GM23338 (cell line): ENCODE data around the gene CABLES2. TPM values are rescaled to one million over a fixed set of nuclear protein-coding genes. Genes with fewer than 3 reads are reported as not detected.

ENCODE experiments used
- ATAC-seq: fragments of 200-7000 bp; cut with Tn5 transposase; 3 replicates; pipeline ENCODE4 v1.9.1; 2020
- DNase-seq: peaks from one replicate; pipeline ENCODE4 v3.0.0-alpha.2; 2015; ENCODE audit warnings: low spot score
- H2AFZ ChIP-seq: fragments of 200-600 bp; sonication (generic); 2 replicates; pipeline ENCODE4 v1.8.0; 2016; ENCODE audit warnings: antibody characterized with exemption, mild to moderate bottlenecking, moderate library complexity
- H3F3A ChIP-seq: fragments of 200-600 bp; sonication (generic); replicated peaks from 2 replicates; pipeline ENCODE4 v1.8.0; 2017; ENCODE audit warnings: antibody characterized with exemption, mixed run types, low read depth
- H3K27ac ChIP-seq: fragments of 200-600 bp; sonication (generic); 2 replicates; pipeline ENCODE4 v1.6.1; 2016; ENCODE audit warnings: low read depth
- H3K27me3 ChIP-seq: fragments of 200-600 bp; sonication (generic); 2 replicates; pipeline ENCODE4 v1.8.0; 2016; ENCODE audit warnings: mild to moderate bottlenecking, mixed run types, moderate library complexity; ENCODE audit not compliant: insufficient read depth
- H3K36me3 ChIP-seq: fragments of 200-600 bp; sonication (generic); 2 replicates; pipeline ENCODE4 v1.8.0; 2016; ENCODE audit warnings: mild to moderate bottlenecking; ENCODE audit not compliant: insufficient read depth
- H3K4me1 ChIP-seq: fragments of 200-600 bp; sonication (generic); 2 replicates; pipeline ENCODE4 v1.8.0; 2016; ENCODE audit warnings: mild to moderate bottlenecking, moderate library complexity; ENCODE audit not compliant: insufficient read depth
- H3K4me2 ChIP-seq: fragments of 200-600 bp; sonication (generic); 2 replicates; pipeline ENCODE4 v1.7.1; 2017; ENCODE audit warnings: mixed run types
- H3K4me3 ChIP-seq: fragments of 200-600 bp; sonication (generic); 2 replicates; pipeline ENCODE4 v1.6.1; 2016; ENCODE audit warnings: mixed run types
- H3K79me2 ChIP-seq: fragments of 200-600 bp; sonication (generic); replicated peaks from 2 replicates; pipeline ENCODE4 v1.8.0; 2017; ENCODE audit warnings: mild to moderate bottlenecking; ENCODE audit not compliant: insufficient read depth
- H3K9me2 ChIP-seq: fragments of 200-600 bp; sonication (generic); 2 replicates; pipeline ENCODE4 v1.8.0; 2017; ENCODE audit not compliant: insufficient read depth
- H4K20me1 ChIP-seq: fragments of 200-600 bp; sonication (generic); replicated peaks from 2 replicates; pipeline ENCODE4 v1.8.0; 2017; ENCODE audit warnings: mild to moderate bottlenecking; ENCODE audit not compliant: insufficient read depth
- H3K27ac Mint-ChIP-seq: 2 replicates; pipeline ENCODE4 v1.8.0; 2020; ENCODE audit warnings: inconsistent platforms, mild to moderate bottlenecking, moderate library complexity, mixed read lengths
- H3K27me3 Mint-ChIP-seq: 3 replicates; pipeline ENCODE4 v1.8.0; 2022; ENCODE audit warnings: low read depth, mild to moderate bottlenecking, moderate library complexity, mixed read lengths, inconsistent platforms; ENCODE audit not compliant: insufficient read depth, poor library complexity
- H3K36me3 Mint-ChIP-seq: 3 replicates; pipeline ENCODE4 v1.8.0; 2021; ENCODE audit warnings: low read depth, mild to moderate bottlenecking, inconsistent platforms, moderate library complexity, mixed read lengths
- H3K4me1 Mint-ChIP-seq: 3 replicates; pipeline ENCODE4 v1.8.0; 2020; ENCODE audit warnings: mild to moderate bottlenecking, inconsistent platforms, mixed read lengths
- H3K4me3 Mint-ChIP-seq: 3 replicates; pipeline ENCODE4 v1.8.0; 2021; ENCODE audit warnings: moderate library complexity, mild to moderate bottlenecking, inconsistent platforms, mixed read lengths
- H3K9me3 Mint-ChIP-seq: 3 replicates; pipeline ENCODE4 v1.8.0; 2020; ENCODE audit warnings: moderate library complexity, mild to moderate bottlenecking, inconsistent platforms, mixed read lengths
- CREB1 ChIP-seq: fragments of 250-450 bp; sonication (Bioruptor Pico); IDR thresholded peaks from 2 replicates; pipeline ENCODE4 v1.5.0; 2020; ENCODE audit warnings: low read depth, mild to moderate bottlenecking, moderate library complexity
- ETS1 ChIP-seq: IDR thresholded peaks from 2 replicates; pipeline ENCODE4 v1.6.1; 2016; ENCODE audit warnings: antibody characterized with exemption
- EZH2 ChIP-seq: fragments of 200-600 bp; sonication (generic); IDR thresholded peaks from one replicate; pipeline ENCODE4 v1.8.0; 2017; ENCODE audit warnings: antibody characterized with exemption, mild to moderate bottlenecking, low read depth; ENCODE audit not compliant: unreplicated experiment
- EZH2phosphoT487 ChIP-seq: fragments of 200-600 bp; sonication (generic); IDR thresholded peaks from one replicate; pipeline ENCODE4 v1.8.1; 2018; ENCODE audit warnings: antibody characterized with exemption; ENCODE audit not compliant: unreplicated experiment
- JUNB ChIP-seq: IDR thresholded peaks from one replicate; pipeline ENCODE4 v1.6.1; 2016; ENCODE audit warnings: antibody characterized with exemption; ENCODE audit not compliant: unreplicated experiment
- NANOG ChIP-seq: IDR thresholded peaks from 2 replicates; pipeline ENCODE4 v1.6.1; 2016; ENCODE audit warnings: antibody characterized with exemption, borderline replicate concordance
- POLR2AphosphoS5 ChIP-seq: IDR thresholded peaks from 2 replicates; pipeline ENCODE4 v1.6.1; 2016; ENCODE audit warnings: antibody characterized with exemption, low read depth
- REST ChIP-seq: IDR thresholded peaks from one replicate; pipeline ENCODE4 v1.6.1; 2018; ENCODE audit warnings: antibody characterized with exemption; ENCODE audit not compliant: unreplicated experiment
- STAT1 ChIP-seq: IDR thresholded peaks from one replicate; pipeline ENCODE4 v1.6.1; 2016; ENCODE audit warnings: antibody characterized with exemption; ENCODE audit not compliant: unreplicated experiment
- ZNF114 ChIP-seq: fragments of 250-450 bp; sonication (Bioruptor Pico); IDR thresholded peaks from 2 replicates; pipeline ENCODE4 v1.5.0; 2020; ENCODE audit warnings: mild to moderate bottlenecking, moderate library complexity
- ZNF331 ChIP-seq: fragments of 250-450 bp; sonication (Bioruptor Pico); IDR thresholded peaks from 2 replicates; pipeline ENCODE4 v1.5.0; 2020; ENCODE audit warnings: low read depth, mild to moderate bottlenecking, moderate library complexity
- polyA plus RNA-seq: library from polyadenylated mRNA; unstranded; fragments of >200 nt; fragmentation: Nextera tagmentation; extraction: Ambion mirVana; gene quantifications from 2 replicates; pipeline ENCODE4 v1.2.1, GENCODE V29; 2016
- total RNA-seq: library from RNA; depleted of rRNA; stranded (reverse); fragments of >200 nt; shearing (Covaris generic); gene quantifications from 2 replicates; pipeline ENCODE4 v1.2.3, GENCODE V29; 2014

Gene CABLES2
- total and polyA plus RNA-seq, 2 experiments from 2014 or later, result 4.3 to 12.7 TPM

GRCh38 chr20:62430866-62431447 lies 23.9 kb upstream of the CABLES2 start:
- H3K4me3 Mint-ChIP-seq, result no peak overlapping the region; the same call in 2 of the 3 replicates
- 0 out of 2 replicates have a peak overlapping the region, but pooled peaks have one; percentile 1 for H2AFZ ChIP-seq
- H3K9me3 Mint-ChIP-seq, result no peaks in the 10 kb centered on the region
- no peak for TF ChIP-seq JUNB
- TF ChIP-seq CREB1, result no peak
- no peak for TF ChIP-seq REST
- TF ChIP-seq POLR2AphosphoS5, result no peak
- no peak for TF ChIP-seq ZNF114 (CRISPR knock-in tag)
- no peak for TF ChIP-seq EZH2
- TF ChIP-seq NANOG, result no peak
- no peak for TF ChIP-seq STAT1
- TF ChIP-seq EZH2phosphoT487, result no peak
- ATAC-seq (no peak), DNase-seq (no peak)
- H3K27ac Mint-ChIP-seq, result no peak overlapping the region
- no peak overlapping the region for H3K4me2 ChIP-seq
- no peaks in the 10 kb centered on the region for H3K27me3 ChIP-seq
- peaks cover 27% of the 10 kb centered on the region for H3K4me1 ChIP-seq
- H3K4me1 Mint-ChIP-seq, result peaks cover 39% of the 10 kb centered on the region
- peaks cover 11% of the 10 kb centered on the region for H3K27me3 Mint-ChIP-seq
- H3K27ac ChIP-seq, result no peak overlapping the region
- H4K20me1 ChIP-seq, result no peaks in the 10 kb centered on the region
- peaks cover 9% of the 10 kb centered on the region; the same call in 1 of the 2 replicates for H3F3A ChIP-seq
- H3K79me2 ChIP-seq, result no peaks in the 10 kb centered on the region
- no peaks in the 10 kb centered on the region for H3K36me3 ChIP-seq
- no peak overlapping the region for H3K4me3 ChIP-seq
- H3K36me3 Mint-ChIP-seq, result no peaks in the 10 kb centered on the region
- H3K9me2 ChIP-seq, result no peaks in the 10 kb centered on the region

- ATAC-seq, result no peak
- TF ChIP-seq CREB1, result no peak
- no peak for TF ChIP-seq ETS1
- no peak for TF ChIP-seq STAT1
- no peak for TF ChIP-seq JUNB
- no peak for TF ChIP-seq REST
- TF ChIP-seq ZNF331 (CRISPR knock-in tag), result no peak
- no peak for TF ChIP-seq EZH2
Observed at GRCh38 chr20:62430311-62430853, 23.3 kb upstream of the CABLES2 start.

More at GRCh38 chr20:62430311-62430853, 23.3 kb upstream of the CABLES2 start:
- H3K27ac Mint-ChIP-seq, result no peak overlapping the region
- Histone ChIP-seq H3K4me2 (no peak overlapping the region), H3K27me3 (no peaks in the 10 kb centered on the region), H3K9me2 (no peaks in the 10 kb centered on the region), H3F3A (peaks cover 9% of the 10 kb centered on the region; the same call in 1 of the 2 replicates), H3K4me3 (no peak overlapping the region), H4K20me1 (no peaks in the 10 kb centered on the region), H2AFZ (no peak overlapping the region), H3K36me3 (no peaks in the 10 kb centered on the region), H3K27ac (no peak overlapping the region), H3K79me2 (no peaks in the 10 kb centered on the region), H3K4me1 (peaks cover 27% of the 10 kb centered on the region)
- peaks cover 39% of the 10 kb centered on the region for H3K4me1 Mint-ChIP-seq
- H3K9me3 Mint-ChIP-seq, result no peaks in the 10 kb centered on the region
- H3K27me3 Mint-ChIP-seq, result peaks cover 11% of the 10 kb centered on the region
- H3K36me3 Mint-ChIP-seq, result no peaks in the 10 kb centered on the region
- no peak for DNase-seq
- H3K4me3 Mint-ChIP-seq, result no peak overlapping the region
